ENCODE measurements around the gene KRTAP5-2.

KRTAP5-2 gene

DNA sequence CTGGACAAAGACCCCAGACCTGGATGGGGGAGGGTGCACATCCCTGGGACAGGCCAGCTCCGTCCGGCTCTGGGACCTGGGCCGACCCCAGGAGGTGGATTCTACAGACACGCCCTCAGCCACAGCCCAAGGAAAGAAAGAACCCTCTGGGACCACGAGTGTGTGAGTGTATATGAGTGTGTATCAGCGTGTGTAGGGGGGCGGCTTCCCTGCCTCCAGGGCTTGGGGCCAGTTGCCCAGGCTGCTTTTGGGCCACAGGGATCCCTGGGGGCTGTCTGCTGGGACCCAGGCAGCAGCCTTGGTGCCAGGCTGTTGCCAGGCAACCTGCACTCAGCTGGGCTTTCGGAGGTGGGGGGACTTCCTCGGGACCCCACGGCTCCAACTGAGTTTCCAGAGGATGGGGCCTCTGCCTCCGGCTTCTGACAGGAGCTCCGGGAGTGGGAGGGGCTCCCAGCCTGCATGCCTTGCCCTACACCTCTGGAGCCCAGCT is 34.9 kb downstream of the KRTAP5-2 start:
- no peaks in the 10 kb centered on the region for H3K27me3 ChIP-seq (ENCODE audit: control insufficient read depth, insufficient read depth, low read length)
- H3K4me1 ChIP-seq (ENCODE audit: control insufficient read depth, insufficient read depth, low read length), result peaks cover 7% of the 10 kb centered on the region
- no peaks in the 10 kb centered on the region for H3K9me3 ChIP-seq (ENCODE audit: control insufficient read depth, insufficient read depth, low read length)
- no peak overlapping the region for H3K4me3 ChIP-seq (ENCODE audit: low read depth, low read length)
- H3K9ac ChIP-seq (ENCODE audit: low read depth, low read length), result no peak overlapping the region
- peaks cover 22% of the 10 kb centered on the region for H3K36me3 ChIP-seq (ENCODE audit: control insufficient read depth, insufficient read depth, low read length)

DNA sequence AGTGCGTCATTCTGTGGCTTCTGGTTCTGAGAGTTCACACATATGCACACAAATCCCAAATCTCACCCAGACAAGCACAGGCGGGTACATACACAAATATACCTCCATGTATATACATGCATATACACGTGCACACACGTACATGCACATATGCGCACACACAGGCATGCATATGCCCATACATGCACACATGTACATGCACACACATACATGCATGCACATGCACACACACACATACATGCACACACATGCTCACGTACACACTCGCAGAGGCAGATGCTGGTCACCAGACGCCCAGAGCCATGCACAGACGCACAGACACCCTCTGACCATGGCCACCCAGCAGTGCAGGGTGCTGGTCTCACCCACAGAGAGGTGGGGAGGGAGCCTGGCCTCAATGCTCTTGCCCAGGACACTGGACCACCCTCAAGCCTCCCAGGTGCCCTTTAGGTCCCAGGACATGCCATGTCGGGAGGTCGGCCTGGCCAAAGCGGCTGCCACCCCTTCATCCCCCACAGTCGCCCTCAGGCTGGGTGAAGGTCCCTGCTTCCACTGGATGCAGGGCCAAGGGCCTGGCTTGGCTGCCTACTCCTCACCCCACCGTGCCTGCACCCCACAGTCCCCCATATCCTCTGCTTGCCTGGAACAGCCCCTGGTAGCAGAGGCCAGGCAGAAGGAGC is 35.5 kb downstream of the KRTAP5-2 start:
- H3K9ac ChIP-seq (ENCODE audit: low read depth, low read length), result no peak overlapping the region
- no peaks in the 10 kb centered on the region for H3K27me3 ChIP-seq (ENCODE audit: control insufficient read depth, insufficient read depth, low read length)
- peaks cover 2% of the 10 kb centered on the region for H3K4me1 ChIP-seq (ENCODE audit: control insufficient read depth, insufficient read depth, low read length)
- H3K4me3 ChIP-seq (ENCODE audit: low read depth, low read length), result no peak overlapping the region
- H3K9me3 ChIP-seq (ENCODE audit: control insufficient read depth, insufficient read depth, low read length), result no peaks in the 10 kb centered on the region
- H3K36me3 ChIP-seq (ENCODE audit: control insufficient read depth, insufficient read depth, low read length), result peaks cover 26% of the 10 kb centered on the region

DNA sequence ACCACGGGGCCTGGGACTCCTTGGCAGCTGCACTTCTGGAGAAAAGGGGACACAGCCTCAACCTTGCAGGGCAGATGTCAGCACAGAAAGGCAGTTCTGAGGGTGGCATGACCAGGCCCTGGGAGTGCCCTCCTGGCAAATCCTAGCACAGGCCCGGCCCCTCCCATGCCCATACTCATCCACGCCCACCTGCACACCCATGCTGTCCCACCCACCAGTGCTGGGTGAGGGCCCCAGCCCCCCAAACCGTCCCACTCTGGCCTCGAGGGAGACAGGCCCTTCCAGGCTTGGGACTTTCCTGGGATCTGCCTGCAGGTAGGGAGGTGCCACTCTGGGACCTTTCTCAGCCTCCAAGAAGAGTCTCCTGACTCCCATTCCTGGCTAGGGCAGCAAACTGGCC is 36.1 kb downstream of the KRTAP5-2 start:
- Histone ChIP-seq H3K9me3 (ENCODE audit: control insufficient read depth, insufficient read depth, low read length) (no peaks in the 10 kb centered on the region), H3K36me3 (ENCODE audit: control insufficient read depth, insufficient read depth, low read length) (peaks cover 29% of the 10 kb centered on the region), H3K4me3 (ENCODE audit: low read depth, low read length) (no peak overlapping the region), H3K4me1 (ENCODE audit: control insufficient read depth, insufficient read depth, low read length) (peaks cover 2% of the 10 kb centered on the region), H3K27me3 (ENCODE audit: control insufficient read depth, insufficient read depth, low read length) (no peaks in the 10 kb centered on the region), H3K9ac (ENCODE audit: low read depth, low read length) (no peak overlapping the region)

- H3K9ac ChIP-seq (ENCODE audit: low read depth, low read length), result no peak overlapping the region
- no peak overlapping the region for H3K4me3 ChIP-seq (ENCODE audit: low read depth, low read length)
- no peaks in the 10 kb centered on the region for H3K27me3 ChIP-seq (ENCODE audit: control insufficient read depth, insufficient read depth, low read length)
- H3K36me3 ChIP-seq (ENCODE audit: control insufficient read depth, insufficient read depth, low read length), result peaks cover 29% of the 10 kb centered on the region
- peaks cover 2% of the 10 kb centered on the region for H3K4me1 ChIP-seq (ENCODE audit: control insufficient read depth, insufficient read depth, low read length)
- H3K9me3 ChIP-seq (ENCODE audit: control insufficient read depth, insufficient read depth, low read length), result no peaks in the 10 kb centered on the region
These were observed 36.8 kb downstream of the KRTAP5-2 start for GRCh38 chr11:1561266-1561665.

DNA sequence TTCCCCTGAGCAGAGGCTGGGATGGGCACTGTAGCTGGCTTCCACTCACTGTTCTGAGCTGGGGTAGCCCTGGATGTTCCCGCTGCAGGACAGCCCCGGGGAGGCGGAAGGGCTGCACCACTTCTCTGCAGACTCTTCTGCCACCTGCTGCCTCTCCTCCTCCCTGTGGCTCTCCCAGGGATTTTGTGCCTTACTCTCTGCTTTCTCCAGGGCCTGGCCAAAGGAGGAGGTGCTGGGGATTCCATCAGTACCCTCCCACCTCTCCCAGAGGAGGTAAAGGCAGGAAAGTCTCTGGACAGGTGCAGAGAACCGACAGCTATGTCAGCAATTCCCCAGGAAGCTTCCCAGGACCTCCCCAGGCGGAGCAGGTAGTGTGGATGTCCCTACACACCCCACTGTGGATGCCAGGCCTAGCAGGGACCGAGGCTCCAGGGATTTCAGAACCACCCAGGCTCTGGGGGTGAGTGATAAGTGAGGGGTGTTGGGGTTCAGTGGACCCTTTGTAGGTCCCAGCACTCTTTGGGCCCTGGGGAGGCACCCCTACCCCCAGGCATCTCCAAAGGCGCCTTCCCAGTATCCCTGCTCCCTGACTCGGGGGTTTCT is 37.3 kb downstream of the KRTAP5-2 start:
- Histone ChIP-seq H3K9me3 (ENCODE audit: control insufficient read depth, insufficient read depth, low read length) (no peaks in the 10 kb centered on the region), H3K4me1 (ENCODE audit: control insufficient read depth, insufficient read depth, low read length) (peaks cover 2% of the 10 kb centered on the region), H3K9ac (ENCODE audit: low read depth, low read length) (no peak overlapping the region), H3K36me3 (ENCODE audit: control insufficient read depth, insufficient read depth, low read length) (peaks cover 29% of the 10 kb centered on the region), H3K27me3 (ENCODE audit: control insufficient read depth, insufficient read depth, low read length) (no peaks in the 10 kb centered on the region), H3K4me3 (ENCODE audit: low read depth, low read length) (no peak overlapping the region)

DNA sequence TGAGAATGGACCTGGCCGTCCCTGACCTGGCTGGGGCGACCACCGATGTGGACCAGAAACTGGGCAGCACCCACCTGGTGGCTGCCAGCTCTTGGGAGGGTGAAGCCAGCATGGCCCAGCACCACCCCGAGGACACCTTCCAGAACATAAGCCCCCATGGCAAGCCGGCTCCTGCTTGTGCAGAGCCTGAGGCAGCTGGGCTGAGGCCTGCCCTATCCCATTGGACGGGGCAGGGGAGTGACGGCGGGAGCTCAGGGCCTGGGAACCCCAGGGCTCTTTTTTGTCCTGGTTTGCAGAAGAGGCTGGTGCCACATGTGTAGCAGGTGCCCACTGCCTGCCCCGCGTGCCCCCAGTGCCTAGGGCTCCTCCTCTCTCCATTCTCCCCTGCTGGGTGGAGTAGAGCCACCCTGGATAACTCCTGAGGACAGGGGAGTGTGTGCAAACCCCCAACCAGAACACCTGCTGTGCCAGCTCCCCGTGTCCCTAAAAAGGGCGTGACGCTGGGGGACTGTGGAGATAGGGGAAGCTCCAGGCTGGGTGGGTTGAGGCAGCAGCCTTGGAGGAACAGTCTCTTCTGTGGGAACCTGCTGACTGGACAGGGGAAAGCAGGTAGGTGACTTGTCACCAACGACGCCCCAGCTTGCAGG is 38.0 kb downstream of the KRTAP5-2 start:
- H3K9me3 ChIP-seq (ENCODE audit: control insufficient read depth, insufficient read depth, low read length), result no peaks in the 10 kb centered on the region
- no peak overlapping the region for H3K9ac ChIP-seq (ENCODE audit: low read depth, low read length)

DNA sequence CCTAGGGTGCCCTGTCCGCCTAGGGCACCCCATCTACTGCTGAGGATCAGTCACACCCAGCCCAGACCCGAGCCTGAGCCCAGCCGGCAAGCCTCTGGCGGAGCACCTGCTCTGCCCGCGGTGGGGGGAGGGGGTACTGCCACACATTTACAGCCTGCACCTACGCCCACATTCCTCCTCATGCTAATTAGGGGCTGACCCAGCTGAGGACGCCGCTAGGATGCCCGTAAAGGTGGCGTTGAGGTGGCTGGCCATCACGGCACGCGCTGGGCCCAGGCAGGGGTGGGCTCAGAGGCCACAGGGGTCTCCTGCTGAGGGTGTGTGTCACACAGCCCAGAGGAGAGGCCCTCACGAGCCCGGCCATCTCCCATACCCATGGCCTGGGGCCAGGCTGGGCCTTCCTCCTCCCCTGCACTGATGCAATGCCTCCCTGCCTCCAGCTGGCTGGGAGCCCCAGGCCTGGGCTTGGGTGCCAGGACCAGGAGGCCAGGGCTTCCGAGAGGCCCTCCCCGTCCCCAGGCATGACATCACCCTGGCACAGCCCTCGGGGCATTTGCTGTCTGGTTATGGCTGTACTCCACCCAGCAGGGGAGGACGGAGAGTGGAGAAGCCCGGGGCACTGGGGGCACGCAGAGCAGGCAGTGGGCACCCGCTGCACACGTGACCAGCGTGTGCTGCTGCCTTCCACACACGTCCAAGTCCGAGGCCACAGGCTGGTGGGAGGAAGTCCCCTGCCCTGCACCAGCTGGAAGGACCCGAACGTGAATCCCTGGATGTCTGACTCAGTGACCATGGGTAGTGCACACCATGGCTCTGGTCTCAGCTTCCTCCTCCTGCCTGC is 38.8 kb downstream of the KRTAP5-2 start:
- H3K27me3 ChIP-seq (ENCODE audit: control insufficient read depth, insufficient read depth, low read length), result no peaks in the 10 kb centered on the region

More for the DNA sequence above, 38.0 kb downstream of the KRTAP5-2 start:
- Histone ChIP-seq H3K4me3 (ENCODE audit: low read depth, low read length) (no peak overlapping the region), H3K4me1 (ENCODE audit: control insufficient read depth, insufficient read depth, low read length) (peaks cover 2% of the 10 kb centered on the region), H3K36me3 (ENCODE audit: control insufficient read depth, insufficient read depth, low read length) (peaks cover 25% of the 10 kb centered on the region), H3K27me3 (ENCODE audit: control insufficient read depth, insufficient read depth, low read length) (no peaks in the 10 kb centered on the region)

GRCh38 chr11:1558775-1559110 is 39.4 kb downstream of the KRTAP5-2 start:
- Histone ChIP-seq H3K36me3 (ENCODE audit: control insufficient read depth, insufficient read depth, low read length) (peaks cover 23% of the 10 kb centered on the region), H3K27me3 (ENCODE audit: control insufficient read depth, insufficient read depth, low read length) (no peaks in the 10 kb centered on the region), H3K9ac (ENCODE audit: low read depth, low read length) (no peak overlapping the region), H3K9me3 (ENCODE audit: control insufficient read depth, insufficient read depth, low read length) (no peaks in the 10 kb centered on the region), H3K4me1 (ENCODE audit: control insufficient read depth, insufficient read depth, low read length) (peaks cover 3% of the 10 kb centered on the region), H3K4me3 (ENCODE audit: low read depth, low read length) (no peak overlapping the region)

More for the DNA sequence above, 38.8 kb downstream of the KRTAP5-2 start:
- peaks cover 23% of the 10 kb centered on the region for H3K36me3 ChIP-seq (ENCODE audit: control insufficient read depth, insufficient read depth, low read length)
- H3K4me1 ChIP-seq (ENCODE audit: control insufficient read depth, insufficient read depth, low read length), result peaks cover 5% of the 10 kb centered on the region
- no peaks in the 10 kb centered on the region for H3K9me3 ChIP-seq (ENCODE audit: control insufficient read depth, insufficient read depth, low read length)
- H3K9ac ChIP-seq (ENCODE audit: low read depth, low read length), result no peak overlapping the region
- no peak overlapping the region for H3K4me3 ChIP-seq (ENCODE audit: low read depth, low read length)

GRCh38 chr11:1557904-1558774 is 40.0 kb downstream of the KRTAP5-2 start:
- Histone ChIP-seq H3K4me3 (ENCODE audit: low read depth, low read length) (no peak overlapping the region), H3K9ac (ENCODE audit: low read depth, low read length) (no peak overlapping the region), H3K27me3 (ENCODE audit: control insufficient read depth, insufficient read depth, low read length) (no peaks in the 10 kb centered on the region), H3K36me3 (ENCODE audit: control insufficient read depth, insufficient read depth, low read length) (peaks cover 23% of the 10 kb centered on the region), H3K9me3 (ENCODE audit: control insufficient read depth, insufficient read depth, low read length) (no peaks in the 10 kb centered on the region), H3K4me1 (ENCODE audit: control insufficient read depth, insufficient read depth, low read length) (peaks cover 3% of the 10 kb centered on the region)

DNA sequence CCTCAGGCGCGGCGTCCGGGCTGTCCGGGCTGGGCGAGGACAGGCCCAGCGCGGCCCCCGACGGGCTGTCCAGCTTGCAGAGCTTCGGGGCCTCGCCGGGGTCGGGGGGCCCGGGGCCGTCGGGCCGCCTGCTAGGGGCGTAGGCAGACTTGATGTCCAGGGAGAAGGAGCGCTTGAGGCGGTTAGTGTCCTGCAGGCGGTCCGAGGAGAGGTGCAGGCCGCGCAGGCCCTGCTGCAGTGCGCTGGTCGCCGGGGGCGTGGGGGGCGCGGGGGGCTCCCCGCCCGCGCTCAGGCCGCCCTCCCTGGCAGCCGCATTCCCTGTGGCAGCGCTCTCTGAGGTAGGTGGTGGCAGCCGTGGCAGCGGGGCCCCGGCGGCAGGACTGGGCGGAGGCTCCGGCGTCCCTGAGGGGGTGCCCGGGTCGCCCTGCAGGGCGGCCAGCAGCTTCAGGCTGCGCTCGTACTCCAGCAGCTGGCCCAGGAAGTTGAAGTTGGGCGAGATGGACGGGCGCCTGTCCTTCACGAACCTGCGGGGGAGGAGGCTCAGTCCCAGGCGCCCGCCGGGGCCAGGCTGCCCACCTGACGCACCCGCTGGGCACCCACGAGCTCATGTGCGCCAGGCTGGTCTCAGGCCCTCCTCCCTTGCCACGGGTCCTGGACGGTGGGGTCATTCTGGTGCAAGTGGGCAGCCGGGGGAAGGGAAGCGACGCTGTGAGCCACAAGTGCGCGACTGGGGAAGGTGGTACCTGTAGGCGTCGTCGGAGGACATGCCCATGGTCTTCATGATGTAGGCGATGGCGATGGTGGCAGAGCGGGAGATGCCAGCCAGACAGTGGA is 40.8 kb downstream of the KRTAP5-2 start:
- H3K36me3 ChIP-seq (ENCODE audit: control insufficient read depth, insufficient read depth, low read length), result peaks cover 15% of the 10 kb centered on the region
- H3K9ac ChIP-seq (ENCODE audit: low read depth, low read length), result no peak overlapping the region
- no peaks in the 10 kb centered on the region for H3K9me3 ChIP-seq (ENCODE audit: control insufficient read depth, insufficient read depth, low read length)
- no peak overlapping the region for H3K4me3 ChIP-seq (ENCODE audit: low read depth, low read length)
- peaks cover 3% of the 10 kb centered on the region for H3K4me1 ChIP-seq (ENCODE audit: control insufficient read depth, insufficient read depth, low read length)
- H3K27me3 ChIP-seq (ENCODE audit: control insufficient read depth, insufficient read depth, low read length), result peaks cover 2% of the 10 kb centered on the region
